ENCODE results near the gene SH2B2. TPM values are rescaled to one million over a fixed set of nuclear protein-coding genes. Genes with fewer than 3 reads are reported as not detected.

SH2B2 gene
- total and polyA plus RNA-seq, 2 donors (not counting 1 experiment from before 2014, with no cell fraction given), result 0.18 to 2.0 TPM

DNA sequence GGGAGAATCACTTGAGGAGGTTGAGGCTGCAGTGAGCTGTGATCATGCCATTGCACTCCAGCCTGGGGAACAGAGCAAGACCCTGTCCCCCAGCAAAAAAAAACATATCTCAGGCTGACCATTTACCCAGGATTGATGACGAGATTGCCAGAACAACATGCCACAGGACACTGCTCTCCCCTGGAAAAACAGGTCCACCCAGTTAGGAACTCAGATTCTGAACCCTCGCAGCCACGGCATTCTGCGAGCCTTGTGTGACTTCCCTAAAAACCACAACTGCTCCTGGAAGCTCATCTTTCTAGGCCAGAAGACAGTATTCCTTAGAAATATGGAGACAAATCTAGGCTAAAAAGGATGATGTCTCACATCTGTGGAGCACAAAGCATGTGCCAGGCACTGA is 42.1 kb upstream of the SH2B2 start:
- no peaks in the 10 kb centered on the region for H3K79me2 ChIP-seq (ENCODE audit: control insufficient read depth, insufficient read depth, low read length)
- no peaks in the 10 kb centered on the region for H3K27me3 ChIP-seq (ENCODE audit: control insufficient read depth, insufficient read depth, low read length)
- no peak overlapping the region for H3K9ac ChIP-seq (ENCODE audit: insufficient read depth, low read length)
- no peak overlapping the region for H3K4me2 ChIP-seq (ENCODE audit: extremely low read depth, insufficient read depth, low read length)
- no peak overlapping the region for H3K27ac ChIP-seq (ENCODE audit: insufficient read depth, low read length)
- H3K9me3 ChIP-seq (ENCODE audit: control insufficient read depth, insufficient read depth, low read depth, low read length), result no peaks in the 10 kb centered on the region
- no peaks in the 10 kb centered on the region for H3K36me3 ChIP-seq (ENCODE audit: control insufficient read depth, insufficient read depth, low read length)
- H2AFZ ChIP-seq (ENCODE audit: low read length), result no peak overlapping the region
- H3K4me1 ChIP-seq (ENCODE audit: control insufficient read depth, extremely low read depth, insufficient read depth, low read length), result no peaks in the 10 kb centered on the region
- no peak for DNase-seq (ENCODE audit: low read depth in 2 of 2)
- H4K20me1 ChIP-seq (ENCODE audit: control insufficient read depth, extremely low read depth, insufficient read depth, low read length), result no peaks in the 10 kb centered on the region
- no peak overlapping the region for H3K4me3 ChIP-seq (replicated peaks in 1 of 4; ENCODE audit: control extremely low read depth in 1 of 4, insufficient read depth in 1 of 4, low read depth in 3 of 4, low read length in 4 of 4)
- TF ChIP-seq, protein P1, sequence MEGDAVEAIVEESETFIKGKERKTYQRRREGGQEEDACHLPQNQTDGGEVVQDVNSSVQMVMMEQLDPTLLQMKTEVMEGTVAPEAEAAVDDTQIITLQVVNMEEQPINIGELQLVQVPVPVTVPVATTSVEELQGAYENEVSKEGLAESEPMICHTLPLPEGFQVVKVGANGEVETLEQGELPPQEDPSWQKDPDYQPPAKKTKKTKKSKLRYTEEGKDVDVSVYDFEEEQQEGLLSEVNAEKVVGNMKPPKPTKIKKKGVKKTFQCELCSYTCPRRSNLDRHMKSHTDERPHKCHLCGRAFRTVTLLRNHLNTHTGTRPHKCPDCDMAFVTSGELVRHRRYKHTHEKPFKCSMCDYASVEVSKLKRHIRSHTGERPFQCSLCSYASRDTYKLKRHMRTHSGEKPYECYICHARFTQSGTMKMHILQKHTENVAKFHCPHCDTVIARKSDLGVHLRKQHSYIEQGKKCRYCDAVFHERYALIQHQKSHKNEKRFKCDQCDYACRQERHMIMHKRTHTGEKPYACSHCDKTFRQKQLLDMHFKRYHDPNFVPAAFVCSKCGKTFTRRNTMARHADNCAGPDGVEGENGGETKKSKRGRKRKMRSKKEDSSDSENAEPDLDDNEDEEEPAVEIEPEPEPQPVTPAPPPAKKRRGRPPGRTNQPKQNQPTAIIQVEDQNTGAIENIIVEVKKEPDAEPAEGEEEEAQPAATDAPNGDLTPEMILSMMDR (conservative IDR thresholded peaks at IDR 0.05 in 1 of 2, IDR thresholded peaks at IDR 0.05 in 1 of 2; ENCODE audit: low read depth in 1 of 2, low read length in 2 of 2), result no peak
- TF ChIP-seq EZH2 (IDR thresholded peaks at IDR 0.05; ENCODE audit: low read length, missing control alignments), result no peak

- H3K4me3 ChIP-seq (replicated peaks in 1 of 4; ENCODE audit: control extremely low read depth in 1 of 4, insufficient read depth in 1 of 4, low read depth in 3 of 4, low read length in 4 of 4), result no peak overlapping the region
These were observed 38.6 kb upstream of the SH2B2 start for GRCh38 chr7:102248081-102248455.

GRCh38 chr7:102248456-102249395 is 37.9 kb upstream of the SH2B2 start:
- no peaks in the 10 kb centered on the region for H3K36me3 ChIP-seq (ENCODE audit: control insufficient read depth, insufficient read depth, low read length)
- H3K79me2 ChIP-seq (ENCODE audit: control insufficient read depth, insufficient read depth, low read length), result no peaks in the 10 kb centered on the region
- no peak overlapping the region for H2AFZ ChIP-seq (ENCODE audit: low read length)
- no peaks in the 10 kb centered on the region for H4K20me1 ChIP-seq (ENCODE audit: control insufficient read depth, extremely low read depth, insufficient read depth, low read length)
- no peak for DNase-seq (ENCODE audit: low read depth in 2 of 2)
- H3K9me3 ChIP-seq (ENCODE audit: control insufficient read depth, insufficient read depth, low read depth, low read length), result no peaks in the 10 kb centered on the region
- TF ChIP-seq, protein P1 (conservative IDR thresholded peaks at IDR 0.05 in 1 of 2, IDR thresholded peaks at IDR 0.05 in 1 of 2; ENCODE audit: low read depth in 1 of 2, low read length in 2 of 2), result no peak
- TF ChIP-seq EZH2 (IDR thresholded peaks at IDR 0.05; ENCODE audit: low read length, missing control alignments), result no peak
- H3K27me3 ChIP-seq (ENCODE audit: control insufficient read depth, insufficient read depth, low read length), result no peaks in the 10 kb centered on the region
- H3K4me1 ChIP-seq (ENCODE audit: control insufficient read depth, extremely low read depth, insufficient read depth, low read length), result no peaks in the 10 kb centered on the region
- H3K4me2 ChIP-seq (ENCODE audit: extremely low read depth, insufficient read depth, low read length), result no peak overlapping the region
- H3K4me3 ChIP-seq (replicated peaks in 1 of 4; ENCODE audit: control extremely low read depth in 1 of 4, insufficient read depth in 1 of 4, low read depth in 3 of 4, low read length in 4 of 4), result no peak overlapping the region
- H3K9ac ChIP-seq (ENCODE audit: insufficient read depth, low read length), result no peak overlapping the region
- no peak overlapping the region for H3K27ac ChIP-seq (ENCODE audit: insufficient read depth, low read length)

More at GRCh38 chr7:102248081-102248455, 38.6 kb upstream of the SH2B2 start:
- no peak overlapping the region for H2AFZ ChIP-seq (ENCODE audit: low read length)
- no peak overlapping the region for H3K9ac ChIP-seq (ENCODE audit: insufficient read depth, low read length)
- DNase-seq (ENCODE audit: low read depth in 2 of 2), result no peak
- H3K27me3 ChIP-seq (ENCODE audit: control insufficient read depth, insufficient read depth, low read length), result no peaks in the 10 kb centered on the region
- no peaks in the 10 kb centered on the region for H3K4me1 ChIP-seq (ENCODE audit: control insufficient read depth, extremely low read depth, insufficient read depth, low read length)
- no peaks in the 10 kb centered on the region for H3K36me3 ChIP-seq (ENCODE audit: control insufficient read depth, insufficient read depth, low read length)
- TF ChIP-seq EZH2 (IDR thresholded peaks at IDR 0.05; ENCODE audit: low read length, missing control alignments), result no peak
- no peaks in the 10 kb centered on the region for H3K9me3 ChIP-seq (ENCODE audit: control insufficient read depth, insufficient read depth, low read depth, low read length)
- H4K20me1 ChIP-seq (ENCODE audit: control insufficient read depth, extremely low read depth, insufficient read depth, low read length), result no peaks in the 10 kb centered on the region
- H3K79me2 ChIP-seq (ENCODE audit: control insufficient read depth, insufficient read depth, low read length), result no peaks in the 10 kb centered on the region
- H3K4me2 ChIP-seq (ENCODE audit: extremely low read depth, insufficient read depth, low read length), result no peak overlapping the region
- H3K27ac ChIP-seq (ENCODE audit: insufficient read depth, low read length), result no peak overlapping the region

All from fibroblast of lung (primary cell).